ENCODE data around the gene C7orf33.
"Not testable (repeated sequence)": the region's sequence is repeated elsewhere in the genome, so short reads cannot be mapped to it uniquely, and the experiment has no call there.

C7orf33 gene

GRCh38 chr7:148581624-148582023 lies 8.9 kb upstream of the C7orf33 start:
- DNase-seq, result no peak

DNA sequence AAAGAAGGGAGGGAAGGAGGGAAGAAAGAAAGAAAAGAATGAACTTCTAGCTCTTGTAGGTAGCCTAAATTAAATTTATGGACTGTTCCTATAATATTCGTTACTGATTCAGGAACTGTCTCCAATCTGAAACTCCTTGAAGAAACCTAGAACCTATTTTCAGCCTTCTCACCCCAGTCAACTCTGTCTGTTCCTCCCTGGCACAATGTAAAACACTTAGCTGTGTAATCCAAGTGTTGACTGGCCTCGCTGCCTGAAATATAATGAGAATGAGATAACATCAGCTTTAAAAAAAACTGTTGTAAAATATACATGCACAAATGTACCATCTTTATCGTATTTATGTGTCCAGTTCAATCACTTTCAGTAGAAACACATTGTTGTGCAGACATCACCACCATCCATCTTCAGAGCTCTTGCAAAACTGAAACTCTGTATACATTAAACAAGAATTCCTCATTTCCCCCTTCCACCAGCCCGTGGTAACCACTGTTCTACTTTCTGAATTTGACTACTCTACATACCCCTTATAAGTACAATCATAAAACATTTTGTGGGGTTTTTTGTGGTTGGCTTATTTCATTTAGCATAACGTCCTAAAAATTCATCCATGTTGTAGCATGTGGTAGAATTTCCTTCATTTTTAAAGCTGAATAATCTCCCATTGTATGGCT lies 6.3 kb upstream of the C7orf33 start:
- no peak for DNase-seq

DNA sequence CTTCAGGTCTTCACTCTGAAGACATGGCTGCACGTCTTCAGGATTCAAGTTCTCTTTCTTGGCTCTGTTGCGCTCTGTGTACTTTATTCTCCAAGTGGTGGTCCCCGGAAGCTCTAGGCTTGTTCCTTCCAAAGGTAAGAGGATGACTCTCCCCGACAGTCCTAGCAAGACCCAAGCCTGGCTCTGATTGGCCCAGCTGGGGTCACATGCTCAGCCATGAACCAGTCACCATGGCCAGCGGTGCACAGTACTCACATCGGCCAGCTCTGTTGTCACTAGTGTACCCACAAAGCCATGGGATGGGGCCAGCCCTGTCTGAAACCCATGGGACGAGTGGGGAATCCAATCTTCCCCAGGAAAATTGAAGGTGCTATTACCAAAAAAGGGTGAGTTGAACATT lies 5.2 kb upstream of the C7orf33 start:
- DNase-seq, result no peak

DNA sequence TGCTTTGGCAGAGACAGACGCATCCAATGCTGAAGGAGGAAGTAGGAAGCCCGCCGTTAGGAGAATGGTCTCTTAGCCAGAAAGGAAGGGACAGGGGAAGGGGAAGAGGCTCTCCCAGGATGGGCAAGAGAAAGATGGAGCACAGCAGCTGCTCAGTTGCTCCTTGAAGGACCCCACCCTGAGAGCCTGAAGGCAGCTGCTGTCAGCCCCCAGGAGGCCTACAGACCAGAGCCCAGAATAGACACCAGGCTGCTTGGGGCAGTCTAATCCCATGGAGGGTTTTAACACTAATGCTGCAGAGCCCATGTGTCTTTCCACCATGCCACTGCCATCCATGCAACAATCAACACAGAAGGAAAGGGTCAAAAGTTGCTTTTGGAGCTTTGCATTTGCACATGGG lies 3.5 kb upstream of the C7orf33 start:
- no peak for DNase-seq

GRCh38 chr7:148588168-148588567 lies 2.4 kb upstream of the C7orf33 start:
- DNase-seq, result no peak

- DNase-seq, result no peak
Measured at GRCh38 chr7:148588670-148589131, 1.9 kb upstream of the C7orf33 start.

- DNase-seq, result no peak
Measured at GRCh38 chr7:148589640-148590039, 926 bp upstream of the C7orf33 start.

DNA sequence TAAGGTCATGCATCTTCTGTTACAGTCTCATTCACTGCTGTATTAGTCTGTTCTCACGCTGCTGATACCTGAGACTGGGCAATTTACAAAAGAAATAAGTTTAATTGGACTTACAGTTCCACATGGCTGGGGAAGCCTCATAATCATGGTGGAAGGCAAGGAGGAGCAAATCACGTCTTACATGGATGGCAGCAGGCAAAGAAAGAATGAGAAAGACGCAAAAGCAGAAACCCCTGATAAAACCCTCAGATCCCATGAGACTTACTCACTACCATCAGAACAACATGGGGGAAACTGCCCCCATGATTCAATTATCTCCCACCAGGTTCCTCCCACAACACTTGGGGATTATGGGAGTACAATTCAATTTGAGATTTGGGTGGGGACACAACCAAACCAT lies 5.8 kb downstream of the C7orf33 start:
- not testable (repeated sequence) for DNase-seq

DNA sequence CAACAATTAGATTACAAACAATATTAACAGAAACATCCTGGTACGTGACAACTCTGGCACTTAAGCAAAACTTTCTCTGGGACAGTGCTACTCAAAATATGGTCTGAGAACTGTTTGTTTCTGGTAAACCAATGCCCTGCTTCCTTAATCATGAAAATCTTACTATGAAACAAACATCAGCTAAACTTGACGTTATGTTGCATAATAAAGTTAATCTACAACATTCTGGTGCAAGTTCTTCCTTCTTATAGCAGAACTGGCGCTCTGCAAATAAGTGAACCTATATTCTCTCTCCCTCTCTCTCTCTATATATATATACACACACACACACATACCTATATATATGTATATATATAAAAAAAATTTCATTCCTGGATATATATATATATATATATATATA lies 7.8 kb downstream of the C7orf33 start:
- no peak for DNase-seq

GRCh38 chr7:148605350-148605749 lies 14.8 kb downstream of the C7orf33 start:
- no peak for DNase-seq

GRCh38 chr7:148607151-148607661 lies 16.6 kb downstream of the C7orf33 start:
- no peak for DNase-seq

- DNase-seq, result no peak
Measured at GRCh38 chr7:148609045-148609725, 18.6 kb downstream of the C7orf33 start.

- no peak for DNase-seq
Measured at GRCh38 chr7:148611692-148612091, 21.1 kb downstream of the C7orf33 start.

GRCh38 chr7:148615085-148615730 lies 24.6 kb downstream of the C7orf33 start:
- no peak for DNase-seq

DNA sequence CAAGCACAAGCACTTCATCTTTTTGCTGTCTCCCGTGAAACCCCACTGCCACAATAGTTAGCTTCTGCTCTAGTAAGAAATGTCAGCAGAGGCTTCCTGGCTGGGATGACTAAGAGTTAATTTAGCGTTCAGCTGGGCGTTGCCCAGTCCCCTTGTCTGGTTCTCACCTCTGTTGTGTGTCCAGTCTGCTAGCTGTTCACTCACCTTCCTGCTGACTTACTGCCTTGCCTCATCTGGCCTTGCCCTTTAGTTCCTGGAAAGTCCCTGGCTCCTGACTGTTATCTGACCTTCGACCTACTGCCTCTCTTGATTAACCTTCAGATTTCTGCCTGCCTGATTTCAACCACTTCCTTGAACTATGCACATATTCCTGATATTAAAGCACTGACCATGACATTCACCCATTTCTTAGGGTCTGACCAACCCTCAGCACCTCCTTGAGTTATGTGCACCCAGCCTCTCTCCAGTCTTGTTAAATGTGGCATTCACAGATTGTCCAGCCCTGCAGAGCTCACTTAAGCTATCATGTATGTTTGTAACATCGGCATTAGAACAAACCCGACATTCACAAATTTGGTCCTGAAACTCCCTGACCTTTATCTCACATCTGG lies 30.3 kb downstream of the C7orf33 start:
- DNase-seq, result no peak

DNA sequence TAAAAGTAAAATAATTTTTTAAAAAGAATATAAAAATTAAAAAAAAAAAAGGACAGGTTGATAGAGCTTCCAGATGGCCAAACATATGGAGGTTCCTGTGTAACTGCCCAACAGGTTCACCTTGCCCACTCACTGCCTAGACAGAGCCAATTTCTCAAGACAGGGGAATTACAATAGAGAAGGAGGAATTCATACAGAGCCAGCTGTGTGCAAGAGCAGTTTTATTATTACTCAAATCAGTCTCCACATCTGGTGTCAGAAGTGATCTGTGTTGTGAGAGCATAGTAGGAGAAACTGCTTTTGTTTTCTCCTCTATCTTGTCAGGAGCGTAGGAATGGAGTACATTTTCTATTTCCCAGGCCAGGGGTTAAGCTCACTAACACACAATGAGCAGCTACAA lies 31.0 kb downstream of the C7orf33 start:
- no peak for DNase-seq

DNA sequence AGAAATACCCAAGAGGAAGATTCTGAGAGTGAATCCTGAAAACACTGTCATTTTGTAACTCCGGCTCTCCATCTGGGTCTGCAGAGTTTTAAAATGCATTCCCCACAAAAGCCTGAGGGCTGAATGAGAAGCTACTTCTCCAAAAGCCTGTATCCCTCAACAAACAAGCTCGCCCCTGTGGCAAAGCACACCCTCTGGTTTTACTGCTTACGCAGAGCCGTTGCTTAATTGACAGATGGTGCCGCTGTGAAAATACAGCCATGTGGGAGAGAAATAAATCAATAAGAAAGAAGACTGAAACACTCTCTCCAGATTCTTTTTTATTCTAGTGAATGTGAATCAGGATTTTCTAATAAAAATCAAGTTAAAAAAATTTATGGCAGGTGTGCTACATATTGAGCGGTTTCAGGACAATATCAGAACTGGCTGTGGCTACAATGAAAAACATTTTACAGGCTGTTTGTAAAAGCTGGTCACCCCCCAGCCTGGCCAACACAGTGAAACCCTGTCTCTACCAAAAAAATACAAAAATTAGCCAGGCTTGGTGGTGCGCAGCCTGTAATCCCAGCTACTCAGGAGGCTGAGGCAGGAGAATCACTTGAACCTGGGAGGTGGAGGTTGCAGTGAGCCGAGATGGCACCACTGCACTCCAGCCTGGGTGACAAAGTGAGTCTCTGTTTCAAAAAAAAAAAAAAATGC lies 32.5 kb downstream of the C7orf33 start:
- no peak for DNase-seq

DNA sequence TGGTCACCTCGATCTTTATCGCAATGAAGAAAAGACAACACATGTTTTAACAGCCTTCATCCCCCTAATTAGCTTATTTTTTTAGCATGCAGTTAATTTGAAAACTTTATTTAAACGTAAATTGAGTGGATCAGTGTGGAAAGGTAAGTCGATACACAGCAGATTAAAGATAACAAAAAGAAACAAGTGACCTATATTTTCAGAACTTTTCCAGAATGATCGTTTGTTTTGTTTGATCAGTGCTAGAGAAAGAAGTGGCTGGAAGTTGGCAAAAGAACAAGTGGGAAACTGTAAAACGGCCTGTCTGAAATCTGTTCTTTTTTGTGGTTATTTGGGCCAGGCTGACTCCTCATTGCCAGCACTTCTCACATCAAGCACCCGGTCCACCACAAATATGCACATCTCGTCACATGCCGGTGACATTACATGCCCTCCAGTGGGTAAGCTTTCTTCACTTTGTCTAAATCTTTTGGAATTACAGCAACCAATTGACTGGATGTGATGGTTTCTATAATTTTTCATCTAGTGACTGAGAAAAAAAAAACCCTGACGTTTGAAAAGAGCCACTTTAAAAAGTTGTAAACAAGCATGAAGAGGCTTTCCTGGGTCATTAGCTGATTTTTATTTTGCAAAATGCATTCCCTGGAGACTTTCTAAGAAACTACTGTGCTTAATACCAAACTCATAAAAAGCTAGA lies 33.2 kb downstream of the C7orf33 start:
- peak; percentile 29 for DNase-seq

DNA sequence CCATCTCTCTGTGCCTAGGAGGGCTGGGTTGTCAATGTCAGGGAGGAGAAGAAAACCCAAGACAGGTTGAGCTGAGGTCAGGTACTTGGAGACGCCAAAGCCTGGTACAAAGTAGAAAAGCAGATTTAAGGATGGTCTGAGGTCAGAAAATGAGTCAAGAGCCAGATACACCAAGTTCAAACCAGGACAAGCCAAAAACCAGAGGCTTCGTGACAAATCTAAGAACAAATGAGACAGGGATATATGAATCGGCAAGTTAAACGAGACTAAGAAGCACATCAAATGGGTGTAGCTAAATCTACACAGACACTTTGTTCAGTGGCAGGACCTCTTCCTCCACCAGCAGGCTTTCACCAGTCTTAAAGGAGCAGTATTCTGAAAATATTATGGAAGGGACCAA lies 34.2 kb downstream of the C7orf33 start:
- DNase-seq, result no peak

DNA sequence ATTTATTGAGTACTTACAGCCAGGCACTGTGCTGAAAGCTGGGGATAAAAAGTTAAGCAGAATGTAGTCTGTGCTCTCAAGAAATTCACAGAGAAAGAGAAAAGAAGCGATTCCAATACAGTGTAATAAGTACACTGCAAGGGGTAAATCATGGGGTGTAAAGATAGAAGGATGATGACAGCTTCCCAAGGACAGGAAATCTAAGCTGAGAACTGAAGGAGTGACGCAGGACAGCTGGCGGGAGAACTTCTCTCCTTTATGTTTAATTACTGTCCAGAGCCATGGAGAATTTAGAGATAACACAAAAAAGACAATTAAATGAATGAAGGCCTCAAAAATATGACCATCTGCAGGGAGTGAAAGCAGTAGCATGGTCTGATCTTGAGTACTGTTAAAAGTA lies 34.8 kb downstream of the C7orf33 start:
- DNase-seq, result no peak

DNA sequence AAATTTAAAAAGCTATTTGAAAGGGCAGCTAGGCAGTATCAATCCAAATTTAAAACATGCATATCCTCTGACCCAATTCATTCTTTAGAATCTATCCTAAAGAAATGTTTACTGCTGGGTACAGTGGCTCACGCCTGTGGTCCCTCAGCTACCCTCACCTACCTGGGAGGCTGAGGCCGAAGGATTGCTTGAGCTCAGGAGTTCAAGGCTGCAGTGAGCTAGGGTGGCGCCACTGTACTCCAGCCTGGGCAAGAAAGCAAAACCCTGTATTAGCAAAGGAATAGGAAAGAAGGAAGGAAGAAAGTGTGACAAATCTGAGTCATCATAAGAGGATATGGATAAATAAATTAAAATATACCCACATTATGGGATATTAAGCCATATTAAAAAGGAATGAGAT lies 36.3 kb downstream of the C7orf33 start:
- no peak for DNase-seq

DNA sequence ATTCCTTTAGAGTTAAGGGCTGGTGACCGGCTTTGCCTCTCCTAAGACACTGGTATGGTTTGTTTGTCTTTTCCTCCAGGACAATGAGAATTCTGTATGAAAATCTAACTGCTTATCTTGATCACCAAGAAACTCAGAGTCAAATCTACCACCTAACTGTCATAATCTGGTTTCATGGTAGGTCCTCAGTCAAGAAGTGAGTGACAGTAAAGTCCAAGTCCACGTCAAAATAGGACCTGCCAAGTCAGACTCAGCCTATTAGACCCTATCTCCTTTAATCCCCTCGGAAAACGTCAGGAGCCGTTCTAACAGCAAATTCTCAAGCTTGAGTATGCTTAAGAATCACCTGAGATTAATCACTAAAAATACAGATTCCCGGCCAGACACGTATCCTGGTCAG lies 37.4 kb downstream of the C7orf33 start:
- no peak for DNase-seq

All from DMS79 (cell line).